ENCODE data around the gene PAXX.

DNA sequence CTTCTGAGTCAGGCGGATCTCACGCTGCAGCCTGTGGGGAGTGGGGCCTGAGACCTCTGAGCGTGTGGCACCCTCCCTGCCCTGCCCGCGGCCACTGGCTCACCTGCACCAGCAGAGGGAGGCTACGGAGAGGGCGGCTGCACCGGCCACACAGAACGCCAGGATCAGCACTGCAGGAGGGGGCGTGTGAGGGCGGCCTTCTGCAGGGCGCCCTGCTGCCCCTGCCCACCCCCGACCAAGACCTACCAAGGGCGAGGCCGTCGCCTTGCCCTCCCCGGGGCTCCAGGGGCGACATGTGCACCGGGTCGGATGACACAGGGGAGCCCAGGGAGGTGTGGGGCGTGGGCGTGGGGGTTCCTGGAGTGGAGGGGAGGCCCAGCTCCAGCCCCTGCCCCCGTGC, 48.3 kb downstream of the PAXX start:
- no peak for TF ChIP-seq POLR2A (IDR thresholded peaks at IDR 0.05; ENCODE audit: low read length)
- no peak for TF ChIP-seq GATA1 (IDR thresholded peaks at IDR 0.05; ENCODE audit: low read depth, low read length)
